ENCODE measurements around the gene SEC23A. TPM values are rescaled to one million over a fixed set of nuclear protein-coding genes. Genes with fewer than 3 reads are reported as not detected.

Gene SEC23A
- total RNA-seq, 2 experiments from 2014 or later: 68.4 to 82.1 TPM

DNA sequence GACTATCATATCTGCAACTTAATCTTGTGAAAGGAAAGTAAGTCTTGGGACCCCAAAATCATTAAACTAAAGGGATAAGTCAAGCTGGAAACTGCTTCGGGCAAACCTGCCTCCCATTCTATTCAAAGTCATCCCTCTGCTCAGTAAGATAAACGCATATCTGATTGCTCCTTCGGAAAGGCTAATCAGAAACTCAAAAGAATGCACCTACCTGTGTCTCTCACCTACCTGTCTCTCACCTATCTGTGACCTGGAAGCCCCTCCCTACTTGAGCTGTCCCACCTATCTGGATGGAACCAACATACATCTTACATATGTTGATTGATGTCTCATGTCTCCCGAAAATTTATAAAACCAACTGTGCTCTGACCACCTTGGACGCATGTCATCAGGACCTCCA is 19.9 kb downstream of the SEC23A start:
- ChIA-PET CTCF (no interaction called here), POLR2A (interaction anchor here (0.7 kb wide), 1 partner anchor 14 kb away, joined by 3 read pairs; no protein-coding TSS in a partner anchor)
- no peaks in the 10 kb centered on the region for H3K27me3 ChIP-seq (ENCODE audit: control insufficient read depth in 1 of 2, insufficient read depth in 2 of 2, low read length in 2 of 2)
- ATAC-seq (ENCODE audit: poor library complexity): no peak
- H3K27me3 Mint-ChIP-seq: no peaks in the 10 kb centered on the region
- H3K27ac Mint-ChIP-seq: peak overlapping the region; percentile 43
- no peak overlapping the region for H3K27ac ChIP-seq (ENCODE audit: low read depth in 1 of 2, low read length in 2 of 2)
- TF ChIP-seq, protein P1, sequence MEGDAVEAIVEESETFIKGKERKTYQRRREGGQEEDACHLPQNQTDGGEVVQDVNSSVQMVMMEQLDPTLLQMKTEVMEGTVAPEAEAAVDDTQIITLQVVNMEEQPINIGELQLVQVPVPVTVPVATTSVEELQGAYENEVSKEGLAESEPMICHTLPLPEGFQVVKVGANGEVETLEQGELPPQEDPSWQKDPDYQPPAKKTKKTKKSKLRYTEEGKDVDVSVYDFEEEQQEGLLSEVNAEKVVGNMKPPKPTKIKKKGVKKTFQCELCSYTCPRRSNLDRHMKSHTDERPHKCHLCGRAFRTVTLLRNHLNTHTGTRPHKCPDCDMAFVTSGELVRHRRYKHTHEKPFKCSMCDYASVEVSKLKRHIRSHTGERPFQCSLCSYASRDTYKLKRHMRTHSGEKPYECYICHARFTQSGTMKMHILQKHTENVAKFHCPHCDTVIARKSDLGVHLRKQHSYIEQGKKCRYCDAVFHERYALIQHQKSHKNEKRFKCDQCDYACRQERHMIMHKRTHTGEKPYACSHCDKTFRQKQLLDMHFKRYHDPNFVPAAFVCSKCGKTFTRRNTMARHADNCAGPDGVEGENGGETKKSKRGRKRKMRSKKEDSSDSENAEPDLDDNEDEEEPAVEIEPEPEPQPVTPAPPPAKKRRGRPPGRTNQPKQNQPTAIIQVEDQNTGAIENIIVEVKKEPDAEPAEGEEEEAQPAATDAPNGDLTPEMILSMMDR (IDR thresholded peaks at IDR 0.05): no peak
- H3K36me3 Mint-ChIP-seq (ENCODE audit: low read depth): peaks cover 94% of the 10 kb centered on the region
- no peaks in the 10 kb centered on the region for H3K9me3 Mint-ChIP-seq
- H3K36me3 ChIP-seq (ENCODE audit: insufficient read depth, low read length): peaks cover 63% of the 10 kb centered on the region
- no peak overlapping the region for H3K4me3 ChIP-seq (ENCODE audit: low read length)
- no peaks in the 10 kb centered on the region for H3K4me1 ChIP-seq (ENCODE audit: insufficient read depth, low read length)
- intact Hi-C loops (cut with DNase I, micrococcal nuclease): no loop called here
- DNase-seq: no peak
- no peak overlapping the region for H3K4me3 Mint-ChIP-seq
- no peaks in the 10 kb centered on the region for H3K9me3 ChIP-seq (ENCODE audit: control insufficient read depth in 1 of 2, insufficient read depth in 1 of 2, low read length in 2 of 2)
- H3K4me1 Mint-ChIP-seq (ENCODE audit: low read depth): peaks cover 11% of the 10 kb centered on the region

DNA sequence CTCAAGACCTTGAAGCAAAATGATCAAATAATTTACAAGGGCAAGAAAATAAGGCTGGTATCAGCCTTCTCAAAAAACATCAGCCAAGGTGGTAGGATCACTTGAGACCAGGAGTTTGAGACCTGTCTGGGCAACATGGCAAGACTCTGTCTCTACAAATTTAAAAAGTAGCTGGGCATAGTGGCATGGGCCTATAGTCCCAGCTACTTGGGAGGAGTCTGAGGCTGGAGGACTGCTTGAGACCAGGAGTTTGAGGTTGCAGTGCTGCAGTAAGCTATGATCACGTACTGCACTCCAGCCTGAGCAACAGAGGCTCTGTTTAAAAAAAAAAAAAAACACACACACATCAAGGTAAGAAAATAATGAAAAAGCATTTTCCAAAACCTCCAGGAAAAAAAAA is 22.1 kb downstream of the SEC23A start:
- no peaks in the 10 kb centered on the region for H3K27me3 ChIP-seq (ENCODE audit: control insufficient read depth in 1 of 2, insufficient read depth in 2 of 2, low read length in 2 of 2)
- ChIA-PET POLR2A (interaction anchor here (1.0 to 1.4 kb wide), 2 partner anchors 22 to 33 kb away, joined by 3 to 5 read pairs; partner anchors contain the start of genes GEMIN2 and SEC23A), CTCF (interaction anchor here (0.9 kb wide), 1 partner anchor 9 kb away, joined by 4 read pairs; no protein-coding TSS in a partner anchor)
- peaks cover 71% of the 10 kb centered on the region for H3K36me3 ChIP-seq (ENCODE audit: insufficient read depth, low read length)
- intact Hi-C loops (cut with DNase I, micrococcal nuclease): no loop called here
- Mint-ChIP-seq H3K27ac (no peak overlapping the region), H3K27me3 (no peaks in the 10 kb centered on the region), H3K36me3 (ENCODE audit: low read depth) (peaks cover 89% of the 10 kb centered on the region), H3K4me3 (no peak overlapping the region), H3K4me1 (ENCODE audit: low read depth) (peaks cover 5% of the 10 kb centered on the region), H3K9me3 (no peaks in the 10 kb centered on the region)
- ATAC-seq (ENCODE audit: poor library complexity): no peak
- H3K4me3 ChIP-seq (ENCODE audit: low read length): no peak overlapping the region
- no peak overlapping the region for H3K27ac ChIP-seq (ENCODE audit: low read depth in 1 of 2, low read length in 2 of 2)
- no peaks in the 10 kb centered on the region for H3K9me3 ChIP-seq (ENCODE audit: control insufficient read depth in 1 of 2, insufficient read depth in 1 of 2, low read length in 2 of 2)
- TF ChIP-seq, protein P1 (IDR thresholded peaks at IDR 0.05): no peak
- no peaks in the 10 kb centered on the region for H3K4me1 ChIP-seq (ENCODE audit: insufficient read depth, low read length)
- no peak for DNase-seq

DNA sequence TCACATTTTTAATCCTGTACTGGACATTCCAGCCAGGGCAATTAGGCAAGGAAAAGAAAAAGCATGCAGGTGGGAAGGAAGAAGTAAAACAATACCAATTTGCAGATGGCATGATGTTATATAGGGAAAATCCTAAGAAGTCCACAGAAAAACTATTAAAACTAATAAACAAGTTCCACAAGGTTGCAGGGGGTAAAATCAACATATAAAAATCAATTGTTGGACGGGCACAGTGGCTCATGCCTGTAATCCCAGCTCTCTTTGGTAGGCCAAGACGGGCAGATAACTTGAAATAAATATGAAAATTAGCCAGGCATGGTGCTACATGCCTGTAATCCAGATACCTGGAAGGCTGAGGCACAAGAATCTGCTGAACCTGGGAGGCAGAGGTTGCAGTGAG is 31.9 kb downstream of the SEC23A start:
- POLR2A ChIA-PET: no interaction called here
- TF ChIP-seq, protein P1 (IDR thresholded peaks at IDR 0.05): no peak
- intact Hi-C loops (cut with DNase I, micrococcal nuclease): no loop called here
- no peaks in the 10 kb centered on the region for H3K27me3 ChIP-seq (ENCODE audit: control insufficient read depth in 1 of 2, insufficient read depth in 2 of 2, low read length in 2 of 2)
- H3K4me3 Mint-ChIP-seq: no peak overlapping the region
- no peak overlapping the region for H3K4me3 ChIP-seq (ENCODE audit: low read length)
- peaks cover 88% of the 10 kb centered on the region for H3K36me3 Mint-ChIP-seq (ENCODE audit: low read depth)
- no peaks in the 10 kb centered on the region for H3K4me1 ChIP-seq (ENCODE audit: insufficient read depth, low read length)
- peaks cover 73% of the 10 kb centered on the region for H3K36me3 ChIP-seq (ENCODE audit: insufficient read depth, low read length)
- H3K4me1 Mint-ChIP-seq (ENCODE audit: low read depth): peaks cover 5% of the 10 kb centered on the region
- ATAC-seq (ENCODE audit: poor library complexity): no peak
- no peak overlapping the region for H3K27ac Mint-ChIP-seq
- no peaks in the 10 kb centered on the region for H3K9me3 ChIP-seq (ENCODE audit: control insufficient read depth in 1 of 2, insufficient read depth in 1 of 2, low read length in 2 of 2)
- no peaks in the 10 kb centered on the region for H3K9me3 Mint-ChIP-seq
- H3K27ac ChIP-seq (ENCODE audit: low read depth in 1 of 2, low read length in 2 of 2): no peak overlapping the region
- CTCF ChIA-PET: no interaction called here
- no peak for DNase-seq
- H3K27me3 Mint-ChIP-seq: no peaks in the 10 kb centered on the region

Measured in CD4-positive, alpha-beta T cell (primary cell).